ENCODE data around the gene SPRR2F.

GRCh38 chr1:153133267-153133666 is 20.0 kb upstream of the SPRR2F start:
- TF ChIP-seq CTCF (IDR thresholded peaks at IDR 0.05) (no peak), POLR2A (IDR thresholded peaks at IDR 0.05) (no peak), POLR2AphosphoS5 (IDR thresholded peaks at IDR 0.05; ENCODE audit: insufficient read depth in 1 of 2, low read depth in 1 of 2) (no peak)
